NOMO-1 treated with DMSO at 0.1 percent for 48 hours (cell line): ENCODE measurements around the gene PCID2.

Source experiments
- DNase-seq: peaks from one replicate; lab custom pipeline; 2025; ENCODE audit not compliant: unreplicated experiment; lab: John Stamatoyannopoulos, UW

The PCID2 gene

DNA sequence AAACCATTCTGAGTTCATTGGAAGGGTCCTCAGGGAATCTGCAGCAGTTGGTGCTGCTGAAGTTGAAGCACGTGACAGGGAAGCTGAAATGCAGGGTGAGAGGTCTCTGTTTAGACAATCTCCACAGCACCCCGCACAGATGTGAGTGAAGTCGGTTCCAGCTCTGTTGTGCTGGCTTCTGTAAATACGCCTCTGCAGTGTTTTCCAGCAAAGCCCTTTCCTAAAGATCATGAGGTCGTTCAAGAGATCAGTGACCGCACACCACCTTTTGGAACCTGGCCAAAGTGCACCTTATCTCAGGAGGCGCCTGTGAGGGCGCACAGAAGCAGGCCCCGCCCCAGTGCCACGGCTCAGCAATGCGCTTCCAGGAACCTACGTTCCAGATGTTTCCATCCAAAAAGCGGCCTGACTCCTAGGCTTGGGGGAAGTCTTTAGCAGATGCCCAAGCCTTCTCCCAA, 11.7 kb upstream of the PCID2 start:
- DNase-seq = no peak

DNA sequence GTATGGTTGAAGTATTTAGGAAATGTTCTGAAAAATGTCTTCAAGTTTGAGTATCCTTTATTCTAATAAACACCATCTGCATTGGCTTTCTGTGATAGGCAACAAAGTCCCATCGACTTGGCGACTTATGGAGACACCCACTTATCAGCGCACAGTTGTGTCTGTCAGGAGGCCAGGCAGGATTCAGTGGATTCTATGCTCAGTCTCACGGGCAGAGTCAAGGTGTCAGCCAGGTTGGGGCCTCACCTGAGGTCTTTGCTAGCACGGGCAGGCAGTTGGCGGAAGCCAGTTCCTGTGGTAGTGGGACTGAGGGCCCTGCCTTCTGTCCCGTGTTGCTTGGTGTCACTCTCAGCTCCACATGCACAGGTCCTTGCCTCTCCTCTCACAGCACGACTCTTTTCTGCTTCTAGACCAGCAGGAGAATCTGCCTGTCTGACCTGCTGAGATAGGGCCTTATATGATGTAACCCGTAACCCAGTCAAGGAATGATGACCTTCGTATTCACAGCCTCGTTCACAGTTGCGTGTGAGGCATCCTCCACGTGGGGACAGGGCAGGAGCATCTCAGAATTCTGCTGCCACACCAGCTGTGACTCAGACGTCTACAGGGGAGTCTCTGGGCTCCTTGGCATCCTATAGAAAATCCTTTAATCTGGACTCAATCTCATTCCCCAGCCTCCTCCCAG, 10.9 kb upstream of the PCID2 start:
- DNase-seq = no peak

DNA sequence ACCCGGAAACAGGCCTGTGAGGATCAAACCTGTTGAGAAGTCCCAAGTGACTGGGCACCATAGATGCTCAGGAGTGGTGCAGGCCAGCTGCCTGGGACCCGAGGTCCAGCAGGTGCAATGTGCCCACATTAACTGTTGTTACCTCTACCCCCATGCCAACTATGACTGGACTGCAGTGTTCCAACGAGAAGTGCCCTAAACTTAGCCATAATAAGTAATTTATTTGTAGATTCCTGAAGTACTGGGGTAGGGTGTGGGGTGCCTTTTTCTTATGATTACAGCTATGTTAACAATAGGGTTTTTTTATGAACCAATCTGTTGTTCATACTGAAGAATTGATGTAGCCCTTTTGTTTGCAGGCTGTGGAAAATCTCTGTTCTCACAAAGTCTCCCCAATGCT, 10.1 kb upstream of the PCID2 start:
- DNase-seq = no peak

DNA sequence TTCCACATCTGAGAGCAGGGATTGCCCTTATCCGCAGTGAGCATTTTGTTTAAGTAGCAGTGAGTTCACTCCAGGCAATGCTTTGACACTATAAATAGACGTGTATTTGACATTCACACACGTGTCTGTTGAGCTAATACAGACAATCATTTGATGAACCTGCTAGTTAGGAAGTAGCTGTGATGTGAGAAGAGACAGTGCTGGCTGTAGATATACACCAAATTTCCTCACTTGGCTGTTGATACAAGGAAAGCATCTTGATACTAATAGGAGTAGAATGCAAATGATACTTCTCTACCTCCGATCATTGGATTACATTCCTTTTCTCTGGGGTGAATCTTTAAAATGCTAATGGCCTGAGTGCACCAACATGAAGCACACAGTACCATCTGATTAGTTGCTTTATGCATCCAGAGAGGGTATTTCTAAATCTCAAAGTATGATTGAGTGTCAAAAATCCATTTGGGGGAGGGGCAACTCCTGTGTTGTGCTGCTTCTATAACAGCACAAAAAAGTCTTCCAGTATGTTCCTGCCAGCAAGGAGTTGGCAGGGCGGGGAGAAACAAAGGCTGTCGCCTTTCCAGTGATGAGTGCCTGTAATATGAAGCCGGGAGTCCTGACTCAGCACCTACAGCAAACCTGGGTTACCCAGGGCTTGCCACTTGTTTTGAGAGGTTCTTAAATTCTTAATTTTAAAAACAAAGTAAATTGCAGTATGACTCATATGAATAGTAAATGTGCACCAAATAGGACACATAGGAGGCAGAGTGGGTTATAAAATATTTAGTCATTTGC, 8.0 kb upstream of the PCID2 start:
- no peak for DNase-seq

DNA sequence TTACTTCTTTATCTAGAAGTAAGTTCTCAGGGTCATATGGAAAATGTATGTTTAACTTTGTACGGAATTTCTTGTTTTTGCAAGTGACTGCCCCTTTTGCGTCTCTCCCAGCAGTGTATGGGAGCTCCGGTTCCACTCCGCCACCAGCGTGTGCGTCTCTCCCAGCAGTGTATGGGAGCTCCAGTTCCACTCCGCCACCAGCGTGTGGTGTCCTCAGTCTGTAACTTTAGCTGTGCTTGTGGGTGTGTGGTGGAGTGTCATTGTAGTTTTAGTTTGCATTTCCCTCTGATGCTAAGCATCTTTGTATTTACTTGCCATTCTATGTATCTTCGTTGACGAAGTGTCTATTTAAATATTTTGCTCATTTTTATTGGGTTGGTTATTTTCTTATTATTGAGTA, 3.3 kb upstream of the PCID2 start:
- DNase-seq = no peak

DNA sequence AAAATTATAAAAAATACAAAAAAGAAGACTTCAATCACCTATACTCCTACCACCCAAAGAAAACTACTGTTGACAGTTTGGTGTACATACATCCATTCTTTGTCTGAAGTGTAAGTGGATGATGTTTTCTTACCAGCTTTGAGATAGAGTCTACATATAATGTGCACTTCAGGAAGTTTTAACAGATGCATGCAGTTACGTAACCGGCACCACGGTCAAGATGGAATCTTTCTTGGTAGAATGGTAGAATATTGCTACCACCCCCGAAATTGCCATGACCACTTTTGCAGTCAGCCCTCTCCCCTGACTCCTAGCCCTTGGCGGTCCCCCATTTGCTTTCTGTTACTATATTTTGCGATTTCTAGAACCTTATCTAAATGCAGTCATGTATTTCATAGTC, 2.4 kb upstream of the PCID2 start:
- DNase-seq = no peak

DNA sequence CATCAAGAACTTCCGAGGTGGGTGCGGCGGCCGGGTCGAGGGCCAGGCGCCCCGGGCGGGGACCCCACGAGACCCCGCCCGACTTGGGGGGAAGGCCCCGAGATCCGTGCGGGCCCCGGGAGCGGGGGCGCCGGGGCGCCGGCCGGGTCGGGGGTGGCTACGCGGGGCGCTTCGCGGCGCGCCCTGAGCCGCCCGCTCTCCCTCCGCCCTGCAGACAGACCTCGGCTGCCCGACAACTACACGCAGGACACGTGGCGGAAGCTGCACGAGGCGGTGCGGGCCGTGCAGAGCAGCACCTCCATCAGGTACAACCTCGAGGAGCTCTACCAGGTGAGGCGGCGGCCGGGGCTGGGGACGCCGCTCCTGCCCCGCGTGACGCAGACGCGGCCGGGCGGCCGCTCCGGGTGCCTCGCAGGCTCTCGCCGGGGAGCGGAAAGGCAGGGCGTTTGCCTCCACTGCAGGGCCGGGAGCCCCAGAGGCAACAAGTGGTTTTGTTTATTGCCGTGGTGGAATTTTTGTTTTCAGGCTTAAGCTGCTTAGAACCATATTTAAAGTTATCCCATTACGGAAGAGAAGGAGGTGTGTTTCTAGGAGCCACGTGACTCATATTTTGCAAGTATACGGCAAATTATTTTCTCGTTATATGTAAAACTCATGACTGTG, 1.4 kb upstream of the PCID2 start:
- peak; percentile 49 for DNase-seq

DNA sequence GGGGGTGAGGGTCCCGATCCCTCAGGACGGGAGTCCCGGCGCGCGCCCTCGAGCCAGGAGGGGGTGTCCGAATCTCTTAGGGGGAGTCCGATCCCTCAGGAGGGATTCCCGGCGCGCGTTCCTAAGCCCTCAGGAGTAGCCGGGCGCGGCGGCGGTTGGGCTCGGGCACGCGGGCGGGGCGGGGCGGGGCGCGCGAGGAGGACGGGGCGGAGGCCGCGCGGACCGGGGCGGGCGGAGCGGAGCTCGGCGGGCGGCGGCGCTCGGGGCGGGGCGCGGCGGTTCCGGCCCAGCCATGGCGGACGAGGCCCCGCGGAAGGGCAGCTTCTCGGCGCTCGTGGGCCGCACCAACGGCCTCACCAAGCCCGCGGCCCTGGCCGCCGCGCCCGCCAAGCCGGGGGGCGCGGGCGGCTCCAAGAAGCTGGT, 878 bp upstream of the PCID2 start, which contains the start of gene CUL4A:
Gene CUL4A (plus strand): TSS at position 278 of the 423 bp plus-strand sequence. CDS start 15 bp downstream, at position 293.
- peak; percentile 53 for DNase-seq

DNA sequence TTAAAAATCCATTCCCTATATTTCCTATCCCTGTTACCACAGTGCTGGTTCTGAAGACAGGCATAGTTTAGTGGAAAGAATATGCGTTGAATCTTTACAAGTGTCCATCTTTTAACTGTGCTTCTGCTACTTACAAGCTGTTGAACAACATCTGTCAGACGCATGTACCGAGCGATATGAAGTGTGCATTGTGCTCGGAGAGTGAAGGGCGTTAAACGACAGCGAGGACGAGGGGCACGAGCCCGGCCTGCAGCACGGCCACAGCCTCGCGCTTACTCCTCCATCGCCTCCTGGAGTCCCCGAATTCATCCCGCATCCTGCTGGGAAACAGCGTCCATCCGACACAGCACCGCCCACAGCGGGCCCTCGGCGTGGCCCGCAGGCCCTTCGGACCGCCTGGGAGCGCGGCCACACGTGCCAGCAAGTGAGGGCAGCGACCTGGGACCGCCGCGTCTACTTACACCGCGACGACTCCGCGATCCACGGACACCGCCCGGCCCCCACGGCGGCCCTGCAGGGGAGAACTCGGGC, 514 bp downstream of the PCID2 start:
- no peak for DNase-seq

DNA sequence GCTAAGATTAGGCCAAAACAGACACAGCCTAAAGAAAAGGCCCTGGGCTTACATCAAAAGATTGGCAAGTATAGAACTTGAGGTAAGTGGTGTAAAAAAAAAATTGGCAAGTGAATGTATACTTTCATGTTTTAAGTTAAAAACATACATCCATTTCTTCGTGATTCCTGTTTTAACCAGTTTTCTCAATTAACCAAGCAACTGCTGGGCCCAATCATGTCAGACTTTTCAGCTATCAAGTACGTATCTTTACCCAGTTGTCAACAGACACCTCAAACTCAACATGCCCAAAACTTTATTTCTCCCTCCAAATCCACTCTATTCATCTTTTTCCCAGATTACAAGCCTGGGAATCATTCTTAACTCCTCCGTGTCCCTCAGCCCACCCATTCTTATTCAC, 1.0 kb downstream of the PCID2 start:
- no peak for DNase-seq

DNA sequence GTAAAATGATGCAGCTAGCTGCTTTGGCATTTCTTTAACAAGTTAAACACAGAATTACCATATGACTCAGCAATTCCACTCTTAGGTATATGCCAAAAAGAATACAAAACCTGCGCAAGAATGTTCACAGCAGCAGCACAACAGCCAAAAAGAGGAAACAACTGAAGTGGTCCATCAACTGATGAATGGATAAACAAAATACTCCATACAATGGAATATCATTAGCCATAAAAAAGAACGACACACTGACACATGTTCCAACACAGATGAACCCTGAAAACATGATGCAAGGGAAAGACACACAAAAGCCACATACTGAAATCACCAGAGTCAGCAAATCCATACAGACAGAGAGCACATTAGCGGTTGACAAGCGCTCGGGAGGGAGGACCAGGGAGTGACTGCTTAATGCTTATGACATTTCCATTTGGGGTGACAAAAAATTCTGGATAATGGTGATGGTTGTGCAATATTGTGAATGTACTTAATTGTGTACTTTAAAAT, 3.0 kb downstream of the PCID2 start:
- DNase-seq = no peak

DNA sequence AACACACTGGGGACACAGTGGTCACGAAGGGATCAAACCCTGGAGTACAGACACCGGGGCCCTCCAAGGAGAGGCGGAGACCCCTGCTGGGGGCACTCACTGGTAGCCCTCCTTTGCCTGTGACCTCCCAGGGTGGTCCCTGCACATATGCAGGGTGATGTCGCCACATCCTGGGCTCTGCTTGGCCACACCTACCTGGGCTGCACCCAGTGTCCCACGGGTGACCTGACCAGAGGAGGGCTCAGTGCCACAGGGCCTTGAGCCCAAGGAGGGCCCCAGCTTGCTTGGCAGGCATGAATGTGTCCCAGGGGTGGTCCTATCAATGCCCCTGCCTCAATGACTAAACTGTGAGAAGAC, 4.1 kb downstream of the PCID2 start:
- DNase-seq = no peak

DNA sequence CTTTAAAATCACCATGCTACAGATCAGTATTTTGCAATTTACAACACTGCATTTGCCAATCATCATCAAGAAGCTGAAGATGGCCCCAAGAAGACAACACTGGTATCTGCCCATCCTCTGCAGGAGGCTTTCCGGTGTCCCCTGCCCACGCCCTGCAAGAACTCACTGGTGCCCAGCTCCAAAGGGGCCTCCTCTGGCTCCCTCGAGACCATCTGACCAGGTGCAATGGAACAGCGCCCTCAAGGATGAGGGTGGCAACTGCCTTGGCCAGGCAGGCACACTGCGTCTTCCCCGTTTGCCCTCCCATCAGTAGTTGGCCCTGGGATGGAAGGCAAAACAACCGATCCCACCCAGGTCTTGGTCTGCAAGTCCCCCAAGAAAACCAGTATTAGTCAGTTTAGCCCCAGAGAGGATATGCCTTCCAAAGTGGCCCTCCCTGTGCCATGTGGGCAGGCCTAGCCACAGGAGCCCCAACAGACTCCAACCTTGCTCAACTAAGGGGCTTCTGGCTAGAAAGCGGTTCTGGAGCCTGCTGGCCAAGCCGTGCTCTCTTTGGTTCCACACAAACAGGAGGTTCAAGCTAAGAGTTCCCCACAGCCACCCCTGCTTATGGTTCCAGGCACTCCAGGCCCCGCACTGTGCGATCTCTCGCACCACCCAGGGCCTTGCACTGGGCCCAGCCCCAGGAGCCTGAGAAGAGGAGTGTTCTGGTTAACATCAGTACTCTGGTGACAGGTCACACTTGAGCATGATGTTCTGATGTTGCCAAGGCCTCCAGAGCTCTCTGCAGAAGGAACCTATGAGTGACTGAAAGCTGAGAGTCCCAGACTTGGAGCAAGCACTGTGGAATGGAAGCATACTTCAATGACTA, 4.7 kb downstream of the PCID2 start:
- no peak for DNase-seq

DNA sequence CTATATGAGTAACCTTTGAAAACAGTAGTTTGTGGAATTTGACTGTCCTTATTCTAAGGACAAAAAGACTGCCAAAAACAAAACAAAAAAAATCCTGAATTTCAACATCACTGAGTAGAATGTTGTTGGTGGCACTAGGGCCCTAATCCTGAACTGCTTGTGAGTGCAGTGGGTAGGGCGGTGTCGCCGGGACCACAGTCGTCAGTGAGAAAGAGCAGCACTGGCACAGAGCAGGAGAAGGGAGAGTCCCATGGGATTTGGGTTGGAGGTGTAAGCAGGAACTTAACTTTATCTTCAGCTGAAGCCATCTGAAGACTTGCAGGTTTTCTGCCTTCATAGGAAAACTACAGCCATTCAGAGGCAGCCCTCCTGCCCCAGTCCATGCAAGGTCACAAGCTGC, 5.6 kb downstream of the PCID2 start:
- no peak for DNase-seq

DNA sequence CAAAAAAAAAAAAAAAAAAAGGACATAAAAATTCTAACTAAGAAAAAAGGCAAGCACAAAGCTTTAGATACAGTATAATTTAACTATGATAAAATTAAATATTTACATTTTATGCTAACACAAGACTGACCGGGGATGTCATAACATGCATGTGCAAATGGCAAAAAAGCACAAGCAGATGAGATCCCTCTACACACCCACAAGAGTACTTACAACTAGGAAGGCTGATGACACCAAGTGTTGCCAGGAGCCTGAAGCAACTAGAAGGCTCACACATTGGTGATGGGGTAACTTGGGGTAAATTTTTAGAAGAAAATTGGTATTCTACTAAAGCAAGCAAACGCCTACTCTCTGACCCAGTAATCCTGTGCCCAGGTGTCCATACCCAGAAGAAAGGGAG, 6.7 kb downstream of the PCID2 start:
- DNase-seq = no peak

DNA sequence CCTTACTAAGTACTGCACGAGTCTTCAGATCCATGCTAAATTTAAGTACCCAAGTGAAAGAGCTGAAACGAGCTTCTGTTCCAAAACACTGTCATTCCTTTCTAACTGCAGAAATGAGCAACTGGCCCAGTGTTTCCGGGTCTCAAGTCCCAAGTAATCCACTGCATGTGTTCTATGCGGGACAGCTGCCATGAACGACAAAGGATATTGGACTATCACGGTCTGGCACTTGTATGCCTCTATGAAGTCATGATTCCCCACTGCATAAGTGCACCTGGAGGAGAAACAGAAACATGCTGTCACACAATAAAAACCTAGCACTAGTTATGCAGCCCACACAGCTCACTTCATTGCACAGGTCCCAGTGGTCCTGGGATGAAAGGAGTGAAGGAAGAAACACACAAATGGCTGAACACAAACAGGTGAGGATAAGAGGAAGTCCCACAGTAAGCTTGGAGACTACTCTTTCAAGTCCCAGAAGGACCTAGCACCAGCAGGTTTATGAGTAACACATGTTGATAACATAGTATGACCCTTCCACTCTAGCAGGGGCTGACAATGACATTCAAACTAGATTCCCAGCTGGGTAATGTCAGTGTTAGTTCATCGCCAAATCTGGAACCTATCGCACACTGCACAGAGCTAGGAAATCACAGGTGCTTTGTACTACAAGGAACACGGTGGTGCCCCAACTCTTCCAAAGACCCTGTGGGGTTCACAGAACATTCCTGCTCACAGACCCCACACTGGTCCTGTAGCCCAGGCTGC, 11.3 kb downstream of the PCID2 start:
- DNase-seq = no peak

DNA sequence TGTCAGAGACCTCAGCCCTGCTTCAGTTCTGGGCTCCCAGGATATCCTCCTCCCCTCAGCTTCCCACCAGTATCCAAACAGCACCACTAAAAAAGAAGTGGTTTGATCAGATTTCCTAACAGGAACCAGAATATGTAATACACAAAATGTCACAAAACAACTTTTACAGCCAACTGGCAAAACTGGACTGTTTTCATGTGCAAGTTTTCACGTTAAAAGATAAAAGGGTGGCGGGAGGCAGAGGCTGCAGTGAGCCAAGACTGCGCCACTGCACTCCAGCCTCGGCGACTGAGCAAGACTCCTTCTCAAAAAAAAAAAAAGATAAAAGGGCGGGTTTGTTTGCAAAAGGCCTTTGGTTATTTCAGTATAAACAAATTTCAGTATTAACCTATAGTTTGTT, 13.1 kb downstream of the PCID2 start:
- DNase-seq = no peak

DNA sequence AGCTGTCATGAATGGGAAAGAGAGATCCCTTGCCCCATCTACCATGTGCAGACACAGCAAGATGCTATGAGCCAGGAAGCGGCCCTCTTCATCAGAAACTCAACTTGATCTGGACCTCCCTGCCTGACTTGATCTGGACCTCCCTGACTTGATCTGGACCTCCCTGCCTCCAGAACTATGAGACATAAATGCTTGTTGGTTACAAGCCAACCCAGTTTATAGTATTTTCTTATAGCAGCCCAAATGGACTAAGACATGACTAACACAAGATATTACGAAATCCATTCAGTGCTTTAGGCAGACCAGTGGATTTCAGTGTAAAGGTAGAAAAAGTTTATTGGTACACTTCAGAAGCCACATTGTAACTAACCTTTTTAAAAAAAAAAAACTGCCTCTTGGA, 15.6 kb downstream of the PCID2 start:
- no peak for DNase-seq

DNA sequence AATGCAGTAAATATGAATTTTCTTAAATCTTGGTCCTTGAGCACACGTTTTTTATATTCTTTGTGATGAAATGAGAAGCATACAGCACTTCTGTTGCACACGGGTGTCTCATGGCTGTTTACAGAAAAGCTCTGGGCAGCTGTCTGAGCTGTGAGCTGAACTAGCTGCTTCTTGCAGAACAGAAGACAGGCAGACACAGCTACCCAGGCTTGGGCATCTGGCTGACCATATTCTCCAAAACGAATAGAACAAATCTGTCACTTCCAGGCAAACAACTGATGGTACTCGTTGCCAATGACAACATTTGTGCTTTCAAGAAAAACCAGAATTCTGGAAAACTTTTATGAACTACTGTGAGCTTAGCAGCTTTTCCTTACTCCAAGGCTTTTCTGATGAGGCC, 16.2 kb downstream of the PCID2 start:
- DNase-seq = no peak

DNA sequence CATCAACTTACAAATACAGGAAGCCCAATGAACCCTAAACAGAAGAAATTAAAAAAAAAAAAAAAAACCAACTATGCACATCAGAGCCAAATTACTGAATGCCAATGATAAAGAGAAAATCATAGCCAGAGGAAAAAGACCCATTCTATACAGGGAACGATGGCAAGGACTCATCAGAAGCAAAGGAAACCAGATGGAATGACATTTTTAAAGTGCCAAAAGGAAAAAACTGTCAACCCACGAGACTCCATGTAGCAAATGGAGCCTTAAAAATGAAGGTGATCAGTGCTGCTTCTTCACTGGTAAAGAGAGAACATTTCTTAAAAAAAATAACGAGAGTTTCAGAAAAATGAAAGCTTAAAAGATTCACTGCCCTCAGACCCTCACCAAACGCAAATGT, 18.3 kb downstream of the PCID2 start:
- no peak for DNase-seq
